Panc1 (cell line): ENCODE results near the gene TTC28. TPM values are rescaled to one million over a fixed set of nuclear protein-coding genes. Genes with fewer than 3 reads are reported as not detected.

Experiments
- ATAC-seq: fragments of 200-7000 bp; cut with Tn5 transposase; 2 replicates; pipeline ENCODE4 v1.9.1; 2020; ENCODE audit warnings: mild to moderate bottlenecking, moderate library complexity
- BruUV-seq: library from RNA; stranded (reverse); fragments of 400-500 nt; replicated peaks from 2 replicates; lab custom pipeline; 2021; lab: Mats Ljungman, UMichigan
- CTCF ChIA-PET: fragments of 300-600 bp; sonication (Branson Sonifier 250); formaldehyde crosslinking; loops from one replicate; lab custom pipeline; 2022; ENCODE audit warnings: antibody characterized with exemption; lab: Charles Lee
- POLR2A ChIA-PET: fragments of 300-600 bp; sonication (Branson Sonifier 250); formaldehyde crosslinking; loops from one replicate; lab custom pipeline; 2022; ENCODE audit warnings: antibody characterized with exemption; lab: Charles Lee
- DNase-seq: peaks from one replicate; pipeline ENCODE4 v3.0.0-alpha.2; 2010; ENCODE audit warnings: low read depth, low spot score
- H3K27ac ChIP-seq: 2 replicates; pipeline ENCODE4 v1.5.1; 2011; ENCODE audit warnings: mild to moderate bottlenecking, low read length, inconsistent platforms
- H3K27me3 ChIP-seq: fragments of 200-500 bp; sonication (Bioruptor generic); 2 replicates; pipeline ENCODE4 v1.6.0; 2014; ENCODE audit warnings: low read length, inconsistent platforms; ENCODE audit not compliant: control insufficient read depth, insufficient read depth
- H3K36me3 ChIP-seq: fragments of 200-500 bp; sonication (Bioruptor generic); 2 replicates; pipeline ENCODE4 v1.5.1; 2014; ENCODE audit warnings: inconsistent platforms, mild to moderate bottlenecking, low read length, moderate library complexity; ENCODE audit not compliant: control insufficient read depth, insufficient read depth
- H3K4me1 ChIP-seq: 2 replicates; pipeline ENCODE4 v1.5.1; 2011; ENCODE audit warnings: inconsistent platforms, mild to moderate bottlenecking, low read length, moderate library complexity; ENCODE audit not compliant: control insufficient read depth, insufficient read depth
- H3K4me3 ChIP-seq, 2 experiments: 2 replicates each; pipeline ENCODE4 v1.5.1; 2011 to 2012; ENCODE audit warnings: low read depth in 2 of 2, low read length in 2 of 2, mild to moderate bottlenecking in 2 of 2, inconsistent platforms in 1 of 2, moderate library complexity in 1 of 2
- H3K9me3 ChIP-seq: fragments of 200-500 bp; sonication (Bioruptor generic); 2 replicates; pipeline ENCODE4 v1.5.1; 2014; ENCODE audit warnings: low read depth, mild to moderate bottlenecking, inconsistent platforms, low read length, moderate library complexity; ENCODE audit not compliant: control insufficient read depth, insufficient read depth
- CTCF ChIP-seq: fragments of 450-650 bp; IDR thresholded peaks from 2 replicates; pipeline ENCODE4 v1.5.1; 2017; ENCODE audit warnings: mild to moderate bottlenecking
- POLR2AphosphoS5 ChIP-seq: IDR thresholded peaks from 2 replicates; pipeline ENCODE4 v1.6.1; 2012; ENCODE audit warnings: mild to moderate bottlenecking, low read depth, low read length, moderate library complexity
- REST ChIP-seq, 2 experiments: IDR thresholded peaks; 2 replicates each; pipeline ENCODE4 v1.6.1; 2011 to 2012; ENCODE audit warnings: low read depth in 2 of 2, control low read depth in 1 of 2, low read length in 1 of 2, mild to moderate bottlenecking in 1 of 2, moderate library complexity in 1 of 2; ENCODE audit not compliant: insufficient read depth in 1 of 2
- SIN3A ChIP-seq: IDR thresholded peaks from 2 replicates; pipeline ENCODE4 v1.6.1; 2012; ENCODE audit warnings: low read depth, mild to moderate bottlenecking, low read length, moderate library complexity, borderline replicate concordance; ENCODE audit not compliant: insufficient read depth
- TCF7L2 ChIP-seq: IDR thresholded peaks from 2 replicates; pipeline ENCODE4 v1.6.1; 2011; ENCODE audit warnings: mild to moderate bottlenecking, low read depth, low read length, inconsistent platforms
- in situ Hi-C: cut with HindIII; loops from 2 replicates; pipeline ENCODE4 v1.10.0; 2016; ENCODE audit warnings: low sequenced_read_pairs, low pct_unique_long_range_greater_than_20kb
- intact Hi-C: fragments of 100-400 bp; cut with micrococcal nuclease; formaldehyde crosslinking; loops from one replicate; pipeline ENCODE4 v1.10.0; 2022; ENCODE audit not compliant: unreplicated experiment
- total RNA-seq: library from RNA; stranded (reverse); gene quantifications from one replicate; pipeline ENCODE4 v1.2.1, GENCODE V29; 2021; ENCODE audit not compliant: unreplicated experiment

Gene TTC28
- total RNA-seq, 1 experiment from 2014 or later, result 24.8 TPM

- no TSS peak for BruUV-seq
- ChIA-PET POLR2A (interaction anchor here (0.6 kb wide), 2 partner anchors 183 to 533 kb away, joined by 3 to 8 read pairs; no protein-coding TSS in a partner anchor), CTCF (no interaction called here)
- no peak for ATAC-seq
- no peak for TF ChIP-seq SIN3A
- no peak for TF ChIP-seq CTCF
- TF ChIP-seq POLR2AphosphoS5, result no peak
- TF ChIP-seq TCF7L2, result no peak
- no peak for TF ChIP-seq REST (IDR thresholded peaks at IDR 0.05; ENCODE audit: insufficient read depth in 1 of 2, low read depth in 2 of 2, low read length in 1 of 2)
- DNase-seq, result no peak
- H3K36me3 ChIP-seq, result no peaks in the 10 kb centered on the region
- in situ Hi-C loops, result no loop called here
- H3K27me3 ChIP-seq, result no peaks in the 10 kb centered on the region
- no peak overlapping the region for H3K27ac ChIP-seq
- intact Hi-C loops, result no loop called here
- no peaks in the 10 kb centered on the region for H3K9me3 ChIP-seq
- no peak overlapping the region for H3K4me3 ChIP-seq
- H3K4me1 ChIP-seq, result no peaks in the 10 kb centered on the region
Observed at GRCh38 chr22:28417431-28417830, 262.2 kb downstream of the TTC28 start.

- in situ Hi-C loops (no loop called here), intact Hi-C loops (no loop called here)
- H3K4me3 ChIP-seq, result no peak overlapping the region
- TF ChIP-seq REST (IDR thresholded peaks at IDR 0.05; ENCODE audit: insufficient read depth in 1 of 2, low read depth in 2 of 2, low read length in 1 of 2) (no peak), CTCF (no peak), TCF7L2 (no peak), POLR2AphosphoS5 (no peak), SIN3A (no peak)
- no peaks in the 10 kb centered on the region for H3K36me3 ChIP-seq
- CTCF ChIA-PET, result no interaction called here
- no peak overlapping the region for H3K27ac ChIP-seq
- H3K27me3 ChIP-seq, result no peaks in the 10 kb centered on the region
- BruUV-seq, result no TSS peak
- POLR2A ChIA-PET, result no interaction called here
- no peaks in the 10 kb centered on the region for H3K4me1 ChIP-seq
- ATAC-seq (no peak), DNase-seq (no peak)
- H3K9me3 ChIP-seq, result no peaks in the 10 kb centered on the region
Observed at GRCh38 chr22:28414913-28415312, 264.7 kb downstream of the TTC28 start.
